Upper lobe of left lung (tissue), 6 donors: ENCODE measurements around the gene INSM2. TPM values are rescaled to one million over a fixed set of nuclear protein-coding genes. Genes with fewer than 3 reads are reported as not detected.

Experiments used
- ATAC-seq, 2 donors: fragments of 200-7000 bp; cut with Tn5 transposase; one replicate each; pipeline ENCODE4 v1.9.1; 2022; ENCODE audit warnings: mild to moderate bottlenecking in 2 of 2, moderate library complexity in 2 of 2; ENCODE audit not compliant: low FRiP score in 2 of 2
- DNase-seq, 2 donors: peaks; one replicate each; pipeline ENCODE4 v3.0.0-alpha.2; 2019 to 2020
- H3K27ac ChIP-seq, 4 donors: fragments of 200-600 bp; sonication (generic); one replicate each; pipeline ENCODE4 v1.5.1; 2016 to 2019
- H3K27me3 ChIP-seq, 4 donors: fragments of 200-600 bp; sonication (generic); one replicate each; pipeline ENCODE4 v1.5.1; 2017 to 2019
- H3K36me3 ChIP-seq, 4 donors: fragments of 200-600 bp; sonication (generic); one replicate each; pipeline ENCODE4 v1.5.1; 2016 to 2019
- H3K4me1 ChIP-seq, 4 donors: fragments of 200-600 bp; sonication (generic); one replicate each; pipeline ENCODE4 v1.5.1; 2018 to 2019
- H3K4me3 ChIP-seq, 4 donors: fragments of 200-600 bp; sonication (generic); one replicate each; pipeline ENCODE4 v1.5.1; 2017 to 2019; ENCODE audit warnings: mild to moderate bottlenecking in 2 of 4, moderate library complexity in 1 of 4
- H3K9me3 ChIP-seq, 4 donors: fragments of 200-600 bp; sonication (generic); one replicate each; pipeline ENCODE4 v1.5.1; 2018 to 2019
- CTCF ChIP-seq, 6 experiments: fragments of 450-650 bp in 4 of 6; fragments of 200-600 bp in 2 of 6; sonication (generic) in 2 of 6; IDR thresholded peaks; one replicate each; pipeline ENCODE4 v1.5.1; 2016 to 2019; ENCODE audit warnings: antibody characterized with exemption in 6 of 6
- EP300 ChIP-seq, 4 donors: sonication (generic); formaldehyde crosslinking; IDR thresholded peaks; one replicate each; pipeline ENCODE4 v1.5.1; 2017; ENCODE audit warnings: antibody characterized with exemption in 4 of 4, control low read depth in 2 of 4
- POLR2A ChIP-seq, 4 donors: fragments of 450-650 bp; IDR thresholded peaks; one replicate each; pipeline ENCODE4 v1.5.1; 2016 to 2017; ENCODE audit warnings: antibody characterized with exemption in 4 of 4, mild to moderate bottlenecking in 2 of 4
- POLR2AphosphoS5 ChIP-seq, 2 donors: sonication (generic); formaldehyde crosslinking; IDR thresholded peaks; one replicate each; pipeline ENCODE4 v1.5.1; 2017; ENCODE audit warnings: antibody characterized with exemption in 2 of 2
- WGBS, 2 donors: methylation state at CpG; one replicate each; pipeline ENCODE4 v1.1.5; 2017 to 2018; 5-methylcytosine and 5-hydroxymethylcytosine counted together
- total RNA-seq, 6 donors: library from RNA; depleted of rRNA in 4 of 6; stranded (reverse); fragments of >200 nt in 4 of 6; gene quantifications; one replicate each; pipeline versions ENCODE4 v1.1.0 to v1.2.1, GENCODE V29; 2016 to 2021
- donor health status: DM: no; HTN: no; CAD: no; lungs with moderate emphysema.
- donor health status: DM: no; HTN: yes; CAD: no; lungs with severe emphysema.

INSM2 gene
- total RNA-seq, 6 donors from 2014 or later: 0.14 to 0.39 (median 0.24) TPM; not detected in 2

- DNase-seq: peak in 1 of 2 donors; percentile 44
- 96 to 99% methylated on average over 8 of the region's 8 CpGs for WGBS, 2 donors
- TF ChIP-seq EP300 (IDR thresholded peaks at IDR 0.05): no peak
- TF ChIP-seq CTCF (IDR thresholded peaks at IDR 0.05): no peak
- TF ChIP-seq POLR2AphosphoS5 (IDR thresholded peaks at IDR 0.05): no peak
- TF ChIP-seq POLR2A (IDR thresholded peaks at IDR 0.05): no peak
These were observed 37.6 kb downstream of the INSM2 start for GRCh38 chr14:35571598-35571997.

GRCh38 chr14:35573911-35574310, 39.9 kb downstream of the INSM2 start:
- WGBS, 2 donors: 74 to 82% methylated on average over 2 of the region's 2 CpGs
- ATAC-seq (no peak), DNase-seq (no peak)
- H3K27me3 ChIP-seq: no peaks in the 10 kb centered on the region
- no peaks in the 10 kb centered on the region for H3K4me1 ChIP-seq
- H3K9me3 ChIP-seq: no peaks in the 10 kb centered on the region
- no peak overlapping the region for H3K27ac ChIP-seq
- TF ChIP-seq EP300 (IDR thresholded peaks at IDR 0.05) (no peak), POLR2AphosphoS5 (IDR thresholded peaks at IDR 0.05) (no peak), POLR2A (IDR thresholded peaks at IDR 0.05) (no peak), CTCF (IDR thresholded peaks at IDR 0.05) (no peak)
- H3K4me3 ChIP-seq: no peak overlapping the region
- H3K36me3 ChIP-seq: peaks cover 0 to 8% (median 0%) of the 10 kb centered on the region in 4 donors

More at GRCh38 chr14:35571598-35571997, 37.6 kb downstream of the INSM2 start:
- Histone ChIP-seq H3K27ac (no peak overlapping the region), H3K36me3 (peaks cover 0 to 8% (median 0%) of the 10 kb centered on the region in 4 donors), H3K4me1 (no peaks in the 10 kb centered on the region), H3K4me3 (no peak overlapping the region), H3K27me3 (no peaks in the 10 kb centered on the region), H3K9me3 (no peaks in the 10 kb centered on the region)
- no peak for ATAC-seq

- Histone ChIP-seq H3K4me3 (no peak overlapping the region), H3K27ac (no peak overlapping the region), H3K27me3 (no peaks in the 10 kb centered on the region), H3K4me1 (no peaks in the 10 kb centered on the region), H3K9me3 (no peaks in the 10 kb centered on the region), H3K36me3 (peaks cover 0 to 8% (median 0%) of the 10 kb centered on the region in 4 donors)
- TF ChIP-seq EP300 (IDR thresholded peaks at IDR 0.05) (no peak), POLR2AphosphoS5 (IDR thresholded peaks at IDR 0.05) (no peak), CTCF (IDR thresholded peaks at IDR 0.05) (no peak), POLR2A (IDR thresholded peaks at IDR 0.05) (no peak)
- ATAC-seq (no peak), DNase-seq (no peak)
These were observed 42.3 kb downstream of the INSM2 start for GRCh38 chr14:35576260-35576659.

GRCh38 chr14:35576856-35577255, 42.9 kb downstream of the INSM2 start:
- ATAC-seq (no peak), DNase-seq (no peak)
- H3K27ac ChIP-seq: no peak overlapping the region
- 97 to 100% methylated on average over 1 of the region's 1 CpG for WGBS, 2 donors
- peaks cover 0 to 8% (median 0%) of the 10 kb centered on the region in 4 donors for H3K36me3 ChIP-seq
- no peaks in the 10 kb centered on the region for H3K9me3 ChIP-seq
- H3K4me1 ChIP-seq: no peaks in the 10 kb centered on the region
- H3K4me3 ChIP-seq: no peak overlapping the region
- TF ChIP-seq POLR2A (IDR thresholded peaks at IDR 0.05): no peak
- no peak for TF ChIP-seq EP300 (IDR thresholded peaks at IDR 0.05)
- TF ChIP-seq CTCF (IDR thresholded peaks at IDR 0.05): no peak
- TF ChIP-seq POLR2AphosphoS5 (IDR thresholded peaks at IDR 0.05): no peak
- no peaks in the 10 kb centered on the region for H3K27me3 ChIP-seq

GRCh38 chr14:35578135-35578534, 44.2 kb downstream of the INSM2 start:
- no peak for DNase-seq

More at GRCh38 chr14:35578135-35578534, 44.2 kb downstream of the INSM2 start:
- no peaks in the 10 kb centered on the region for H3K4me1 ChIP-seq
- TF ChIP-seq CTCF (IDR thresholded peaks at IDR 0.05) (no peak), EP300 (IDR thresholded peaks at IDR 0.05) (no peak), POLR2A (IDR thresholded peaks at IDR 0.05) (no peak), POLR2AphosphoS5 (IDR thresholded peaks at IDR 0.05) (no peak)
- ATAC-seq: no peak
- WGBS, 2 donors: 78 to 91% methylated on average over 2 of the region's 2 CpGs
- no peaks in the 10 kb centered on the region for H3K36me3 ChIP-seq
- H3K9me3 ChIP-seq: no peaks in the 10 kb centered on the region
- H3K27me3 ChIP-seq: no peaks in the 10 kb centered on the region
- H3K4me3 ChIP-seq: no peak overlapping the region
- H3K27ac ChIP-seq: no peak overlapping the region
